Activated CD4-positive, alpha-beta T cell treated with anti-CD3 and anti-CD28 coated beads, Interleukin-2, amount 50 U/mL, for 24 hours (primary cell): ENCODE measurements around the gene STRIP2.
"Not testable (repeated sequence)": the region's sequence is repeated elsewhere in the genome, so short reads cannot be mapped to it uniquely, and the experiment has no call there.

Source experiments
- DNase-seq, 2 donors: peaks; one replicate each; pipeline ENCODE4 v3.0.0-alpha.2; 2020; ENCODE audit warnings: low read depth in 1 of 2, low spot score in 1 of 2

STRIP2 gene

DNA sequence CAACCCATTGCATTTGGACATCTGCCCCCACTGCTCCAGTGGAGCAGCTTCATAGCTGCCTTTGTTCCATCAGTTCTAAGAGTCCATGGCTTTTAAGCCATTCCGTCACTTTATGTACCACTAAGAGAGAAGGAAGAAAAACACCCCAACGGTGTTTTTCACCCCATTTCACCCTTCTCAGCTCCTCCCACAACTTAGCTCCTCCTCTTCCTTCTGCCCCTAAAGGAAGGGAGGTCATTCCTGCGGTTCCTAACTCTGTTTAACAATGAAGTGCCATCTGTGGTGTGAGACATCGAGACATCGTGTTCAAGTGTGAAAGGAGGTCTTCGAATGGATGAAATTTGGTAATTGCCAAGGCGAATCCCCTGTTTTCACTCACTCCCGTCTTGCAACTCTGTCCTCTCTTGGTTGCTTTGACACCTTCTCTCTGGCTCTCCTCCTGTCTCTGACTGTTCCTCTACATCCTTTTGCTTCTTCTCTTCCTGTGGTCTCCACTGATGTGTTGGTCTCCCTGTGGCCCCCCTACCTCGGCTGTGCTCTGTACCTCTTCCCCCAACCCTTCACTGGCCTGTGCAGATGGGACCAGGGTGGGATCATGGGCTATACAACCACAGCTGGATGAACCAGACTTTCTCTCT lies 91.1 kb downstream of the STRIP2 start:
- DNase-seq: no peak

DNA sequence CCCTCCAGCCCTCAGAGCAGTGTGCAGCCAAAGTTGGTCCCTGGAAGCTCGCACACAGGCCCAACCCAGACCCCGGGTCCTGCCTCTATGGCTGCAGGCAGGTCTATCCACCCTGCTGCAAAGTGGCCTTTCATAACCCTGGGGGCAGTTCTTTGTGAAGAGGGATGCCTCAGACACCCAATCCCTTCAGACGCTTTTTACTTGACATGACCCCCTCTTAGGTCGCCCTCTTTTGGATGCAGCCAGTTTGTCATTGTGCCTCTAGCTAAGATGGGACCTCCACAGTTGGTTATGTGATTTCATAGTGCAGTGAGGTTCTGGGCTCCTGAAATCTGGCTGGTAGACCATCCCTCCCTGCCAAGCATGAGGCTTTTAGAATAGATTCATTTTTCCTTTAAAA lies 95.4 kb downstream of the STRIP2 start:
- DNase-seq: no peak

DNA sequence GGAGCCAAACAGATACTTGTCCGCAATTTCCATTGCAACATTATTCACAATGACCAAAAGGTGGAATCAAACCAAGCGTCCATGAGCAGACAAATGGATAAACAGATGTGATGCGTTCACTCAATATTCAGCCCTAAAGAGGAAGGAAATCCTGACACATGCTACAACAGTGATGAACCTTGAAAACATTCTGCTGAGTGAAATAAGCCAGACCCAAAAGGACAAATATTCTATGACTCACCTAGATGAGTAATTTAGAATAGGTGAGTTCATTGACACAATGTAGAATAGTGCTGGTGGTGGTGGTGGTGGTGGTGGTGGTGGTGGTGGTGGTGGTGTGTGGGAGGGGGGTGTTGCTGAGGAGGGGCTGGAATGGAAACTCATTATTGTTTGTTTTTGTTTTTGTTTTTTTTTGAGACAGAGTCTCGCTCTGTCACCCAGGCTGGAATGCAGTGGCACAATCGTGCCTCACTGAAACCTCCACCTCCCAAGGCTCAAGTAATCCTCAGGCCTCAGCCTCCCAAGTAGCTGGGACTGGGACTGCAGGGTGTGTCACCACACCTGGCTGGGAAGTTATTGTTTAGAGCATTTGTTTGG lies 96.7 kb downstream of the STRIP2 start:
- peak; percentile 3 to 45 for DNase-seq

DNA sequence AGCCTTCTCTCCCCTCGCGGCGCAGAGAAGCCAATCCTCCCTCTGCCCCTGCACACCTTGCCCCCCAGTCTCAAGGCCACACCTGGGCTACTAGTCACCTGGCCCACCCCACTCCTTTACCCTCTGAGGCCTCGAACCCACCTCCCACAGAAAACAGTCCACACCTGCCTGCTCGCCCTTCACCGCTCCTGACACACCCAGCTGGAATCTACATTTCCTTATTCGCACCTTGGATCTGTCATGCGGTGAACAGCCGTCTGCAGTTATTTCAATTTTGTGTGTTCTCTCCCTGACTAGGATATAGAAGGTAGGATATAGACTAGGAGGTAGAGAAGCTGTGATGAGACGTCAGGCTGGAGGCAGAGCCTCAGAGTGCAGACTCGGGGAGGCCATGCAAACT lies 97.5 kb downstream of the STRIP2 start:
- no peak for DNase-seq

DNA sequence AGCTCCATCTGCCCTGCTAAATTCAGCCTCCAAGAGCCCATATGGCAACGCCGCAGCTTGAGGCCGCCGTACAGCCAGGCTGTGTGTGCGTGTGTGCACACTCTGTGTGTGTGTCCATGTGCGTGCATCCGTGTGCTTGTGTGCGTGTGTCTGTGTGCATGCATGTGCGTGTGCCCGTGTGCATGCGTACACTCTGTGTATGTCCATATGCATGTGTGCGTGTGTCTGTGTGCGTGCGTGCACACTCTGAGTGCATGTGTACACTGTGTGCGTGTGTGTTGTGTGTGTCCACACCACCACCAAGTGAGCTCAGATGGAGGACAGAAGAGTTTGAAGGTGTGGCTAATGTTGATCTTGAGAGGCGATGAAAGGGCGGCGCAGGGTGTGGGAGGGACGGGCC lies 98.1 kb downstream of the STRIP2 start:
- no peak for DNase-seq

DNA sequence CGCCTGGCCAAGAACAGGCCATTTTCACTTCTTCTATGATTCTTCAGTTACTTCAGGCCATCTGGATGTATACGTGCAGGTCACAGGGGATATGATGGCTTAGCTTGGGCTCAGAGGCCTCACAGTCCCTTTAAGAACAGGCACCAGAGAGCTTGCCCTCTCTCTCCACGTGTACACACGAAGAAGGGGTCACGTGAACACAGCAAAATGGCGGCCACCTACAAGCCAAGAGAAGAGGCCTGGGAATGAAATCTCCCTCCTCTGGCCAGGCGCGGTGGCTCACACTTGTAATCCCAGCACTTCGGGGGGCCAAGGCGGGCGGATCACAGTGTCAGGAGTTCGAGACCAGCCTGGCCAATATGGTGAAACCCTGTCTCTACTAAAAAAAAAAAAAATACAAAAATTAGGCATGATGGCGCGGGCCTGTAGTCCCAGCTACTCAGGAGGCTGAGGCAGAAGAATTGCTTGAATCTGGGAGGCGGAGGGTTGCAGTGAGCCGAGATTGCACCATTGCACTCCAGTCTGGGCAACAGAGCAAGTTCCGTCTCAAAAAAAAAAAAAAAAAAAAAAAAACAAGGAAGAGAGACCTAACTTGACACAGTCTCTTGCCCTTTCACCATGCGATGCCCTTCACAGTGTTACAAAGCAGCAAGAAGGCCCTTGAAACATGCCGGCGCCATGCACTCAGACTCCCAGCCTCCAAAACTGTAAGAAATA lies 100.5 kb downstream of the STRIP2 start:
- not testable (repeated sequence) for DNase-seq

DNA sequence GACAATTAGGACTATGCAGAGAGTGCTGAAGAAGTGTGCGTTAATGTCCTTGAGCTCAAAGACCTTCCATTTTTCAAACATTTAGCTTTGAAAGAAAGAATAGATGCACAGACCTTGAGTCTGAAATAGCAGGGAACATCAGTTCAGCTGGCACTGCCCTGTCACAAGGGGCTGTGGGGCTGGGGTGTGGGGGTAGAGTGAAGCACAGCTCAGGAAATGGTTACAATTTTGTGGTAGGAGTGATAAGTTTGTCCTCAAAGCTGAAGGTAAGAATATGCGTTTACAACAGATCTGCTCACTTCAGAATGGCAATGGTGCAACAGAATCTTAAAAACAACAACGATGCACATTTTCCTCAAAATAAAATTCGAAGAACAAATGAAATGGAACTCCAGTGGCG lies 101.7 kb downstream of the STRIP2 start:
- no peak for DNase-seq

DNA sequence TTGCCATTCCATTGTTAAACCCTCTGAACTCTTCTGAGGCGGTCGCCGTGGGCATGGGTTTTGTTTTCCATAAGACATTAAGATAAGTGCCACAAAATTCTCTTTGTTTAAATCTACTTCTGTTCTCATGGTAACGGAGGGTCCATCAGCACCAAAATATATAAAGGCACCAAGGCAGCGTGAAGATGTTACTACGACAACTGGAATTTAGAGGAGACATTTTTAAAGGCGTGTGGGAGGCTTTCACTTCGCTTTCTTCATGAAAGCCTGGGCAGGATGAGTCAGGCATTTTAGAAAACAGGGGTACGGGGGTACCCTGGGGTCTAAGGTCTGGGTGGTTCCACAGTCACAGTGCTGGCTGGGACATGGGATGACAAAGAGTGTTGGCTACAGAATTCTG lies 102.1 kb downstream of the STRIP2 start:
- no peak for DNase-seq
